ENCODE results near the gene WDR33.

- TF ChIP-seq CTCF (IDR thresholded peaks at IDR 0.05) (no peak), POLR2A (IDR thresholded peaks at IDR 0.05) (no peak)
Observed at GRCh38 chr2:127826047-127826446, 15.1 kb upstream of the WDR33 start.
